GM18511 (cell line): ENCODE results near the gene HNRNPH3.

Source experiments
- ATAC-seq: cut with Tn5 transposase; IDR thresholded peaks from one replicate; pipeline ENCODE4 v1.9.1; 2021; ENCODE audit warnings: mild to moderate bottlenecking, moderate library complexity; ENCODE audit not compliant: unreplicated experiment

HNRNPH3 gene

DNA sequence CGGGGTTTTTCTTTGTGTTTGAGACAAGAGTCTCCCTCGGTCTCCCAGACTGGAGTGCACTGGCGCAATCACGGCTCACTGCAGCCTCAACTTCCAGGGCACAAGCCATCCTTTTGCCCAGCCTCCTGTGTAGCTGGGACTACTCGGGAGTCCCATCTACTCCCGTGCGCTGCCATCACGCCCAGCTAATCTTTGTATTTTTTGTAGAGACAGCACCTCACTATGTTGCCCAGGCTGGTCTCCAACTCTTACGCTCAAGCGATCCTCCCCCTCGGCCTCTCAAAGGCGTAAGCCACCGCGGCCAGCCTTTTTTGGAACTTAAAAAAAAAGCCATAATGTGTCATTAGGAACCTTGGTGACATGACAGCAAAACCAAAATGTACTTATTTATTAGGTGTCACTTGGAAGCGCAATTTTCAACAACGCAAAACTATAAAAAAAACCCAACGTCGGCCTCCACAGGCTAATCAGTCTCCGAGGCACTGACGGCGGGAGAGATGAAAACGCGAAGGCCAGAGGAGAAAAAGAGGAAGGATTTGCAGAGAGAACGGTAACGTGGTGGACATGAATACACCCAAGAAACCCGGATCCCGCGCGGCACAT is 911 bp upstream of the HNRNPH3 start:
- ATAC-seq: no peak

- ATAC-seq: peak; percentile 30
These were observed 594 bp downstream of the HNRNPH3 start, which contains the start of gene PBLD for GRCh38 chr10:68332259-68333057. Gene PBLD, minus strand, starts transcription at chr10:68332928. Its CDS starts 26,084 bp downstream, at chr10:68306844.

GRCh38 chr10:68333058-68333395 is 1.2 kb downstream of the HNRNPH3 start:
- ATAC-seq: no peak

DNA sequence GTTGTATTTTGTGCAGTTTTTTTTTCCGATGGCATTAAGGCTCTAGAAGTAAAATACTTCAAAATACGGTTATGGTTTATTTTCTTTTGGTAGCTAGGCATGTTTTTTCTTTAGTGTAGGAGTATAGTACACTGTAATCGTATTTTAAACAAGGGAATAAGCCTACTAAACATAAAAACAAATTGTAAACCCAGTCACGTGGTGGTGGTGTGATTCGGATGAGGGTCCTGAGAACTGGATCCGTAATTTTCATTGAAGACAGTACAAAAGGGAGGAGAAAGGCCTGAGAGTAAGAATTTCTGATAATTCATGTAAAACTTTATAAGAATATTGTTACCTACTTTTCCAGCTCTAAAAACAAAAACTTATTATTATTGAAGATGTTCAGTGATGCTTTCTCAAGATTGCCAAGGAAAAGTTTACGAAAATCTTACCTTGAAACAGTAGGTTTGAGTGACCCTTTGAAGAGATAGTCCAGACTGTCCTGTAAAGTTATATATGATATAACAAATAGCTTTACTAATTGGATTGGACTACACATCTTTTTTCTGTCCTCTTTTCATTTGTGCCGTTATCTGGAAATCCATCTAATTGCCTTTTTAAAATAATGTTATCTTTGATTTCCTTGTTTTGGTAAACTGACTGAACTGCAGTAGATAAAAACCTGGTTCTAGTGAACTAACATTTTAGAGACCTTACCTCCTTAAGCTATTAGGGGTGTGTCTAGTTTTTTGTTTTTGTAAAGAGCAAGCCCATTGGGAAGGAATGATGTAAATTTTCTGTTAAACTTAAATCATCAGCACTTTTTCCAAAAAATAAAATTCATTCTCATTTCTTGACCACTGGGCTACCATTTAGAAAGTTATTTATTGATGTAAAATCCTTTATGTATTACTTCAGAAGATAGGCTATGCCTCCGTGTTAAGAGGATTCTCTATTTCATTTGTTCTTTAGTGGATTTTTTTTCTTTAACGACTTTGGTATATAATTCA is 1.9 kb downstream of the HNRNPH3 start:
- no peak for ATAC-seq

- ATAC-seq: no peak
These were observed 3.0 kb downstream of the HNRNPH3 start for GRCh38 chr10:68334672-68335467.

DNA sequence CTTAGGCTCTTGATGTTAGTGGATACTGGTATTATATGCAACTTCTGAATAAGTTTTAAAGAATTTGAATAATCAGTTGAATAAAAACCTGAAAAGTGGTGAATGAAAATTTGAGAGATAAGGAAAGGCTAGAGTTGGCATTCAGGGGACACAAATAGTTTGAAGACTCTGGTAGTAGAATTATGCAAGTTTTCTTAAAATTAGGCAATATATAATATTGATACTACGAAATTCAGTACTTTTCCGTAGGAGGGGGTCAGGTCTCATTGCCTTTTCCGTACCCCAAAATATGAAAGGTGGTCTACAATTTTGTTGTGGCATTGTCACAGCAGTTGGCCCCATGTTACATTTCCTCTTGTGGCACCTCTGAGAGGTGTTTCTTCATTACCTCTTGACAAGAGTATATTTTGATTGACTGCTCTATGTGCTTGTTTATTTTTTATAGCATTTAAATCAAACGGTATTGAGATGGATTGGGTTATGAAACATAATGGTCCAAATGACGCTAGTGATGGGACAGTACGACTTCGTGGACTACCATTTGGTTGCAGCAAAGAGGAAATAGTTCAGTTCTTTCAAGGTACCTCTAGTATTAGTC is 5.0 kb downstream of the HNRNPH3 start:
- ATAC-seq: no peak

- no peak for ATAC-seq
These were observed 8.7 kb downstream of the HNRNPH3 start for GRCh38 chr10:68340358-68341080.

GRCh38 chr10:68342909-68343516 is 11.1 kb downstream of the HNRNPH3 start:
- ATAC-seq: no peak

DNA sequence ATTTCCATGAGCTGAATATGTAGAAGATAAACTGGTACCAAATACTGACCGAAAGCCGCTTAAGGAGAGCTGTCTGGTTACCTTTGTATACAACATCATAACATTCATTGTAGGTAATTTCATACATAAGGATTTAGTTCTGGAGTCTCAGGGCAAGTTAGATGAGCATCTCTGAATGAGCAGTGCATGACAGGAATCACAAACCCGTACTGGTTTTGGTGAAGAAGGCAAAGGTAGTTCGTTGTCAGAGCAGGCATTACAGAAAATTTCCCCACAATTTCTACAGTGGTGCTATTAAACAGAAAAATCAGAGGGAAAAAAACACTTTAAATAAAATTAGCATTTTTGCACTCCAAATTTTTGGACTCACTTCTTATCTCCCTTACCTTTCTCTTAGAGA is 13.8 kb downstream of the HNRNPH3 start:
- ATAC-seq: no peak

- ATAC-seq: no peak
These were observed 14.9 kb downstream of the HNRNPH3 start for GRCh38 chr10:68346774-68347173.

- ATAC-seq: peak; percentile 55
These were observed 16.4 kb downstream of the HNRNPH3 start for GRCh38 chr10:68348265-68348741.

DNA sequence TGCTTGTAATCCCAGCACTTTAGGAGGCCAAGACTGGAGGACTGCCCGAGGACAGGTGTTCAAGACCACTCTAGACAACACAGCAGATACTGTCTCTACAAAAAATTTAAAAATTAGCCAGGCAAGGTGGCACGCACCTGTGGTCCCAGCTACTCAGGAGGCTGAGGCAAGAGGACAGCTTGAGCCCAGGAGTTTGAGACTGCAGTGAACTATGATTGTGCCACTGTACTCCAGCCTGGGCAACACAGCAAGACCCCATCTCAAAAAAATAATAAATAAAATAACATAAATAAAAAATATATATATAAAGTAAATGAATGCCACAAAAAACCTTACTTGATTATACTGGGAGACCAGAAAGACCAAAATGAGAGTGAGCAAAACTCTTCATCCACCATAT is 21.7 kb downstream of the HNRNPH3 start:
- ATAC-seq: no peak

- no peak for ATAC-seq
These were observed 27.3 kb downstream of the HNRNPH3 start for GRCh38 chr10:68359189-68359588.

GRCh38 chr10:68362590-68362989 is 30.7 kb downstream of the HNRNPH3 start:
- ATAC-seq: no peak

- ATAC-seq: no peak
These were observed 32.4 kb downstream of the HNRNPH3 start for GRCh38 chr10:68364101-68364886.

DNA sequence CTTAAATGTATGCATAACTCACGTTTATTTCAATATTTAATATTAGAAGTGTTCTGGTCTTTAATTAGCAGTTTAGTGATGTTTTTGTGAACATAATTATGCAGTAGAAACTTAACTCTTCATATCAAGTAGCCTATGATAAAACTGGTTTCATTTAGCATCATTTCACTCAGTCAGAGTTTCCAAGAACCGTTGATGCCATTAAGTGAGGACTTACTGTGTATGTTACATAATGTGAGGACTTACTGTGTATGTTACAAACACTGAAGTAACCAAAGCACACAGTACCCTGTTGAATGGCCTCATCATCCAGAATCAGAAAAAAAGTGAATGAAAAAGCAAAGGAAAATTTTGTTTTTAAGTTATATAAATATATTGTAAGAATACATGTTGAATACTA is 33.7 kb downstream of the HNRNPH3 start:
- ATAC-seq: no peak

- ATAC-seq: no peak
These were observed 34.7 kb downstream of the HNRNPH3 start for GRCh38 chr10:68366600-68366999.

- no peak for ATAC-seq
These were observed 35.3 kb downstream of the HNRNPH3 start for GRCh38 chr10:68367121-68367520.
